GM21390 (cell line): ENCODE measurements around the gene DNAJB14.
A peak's percentile ranks its signal among the peaks of the same experiment; 100 is the strongest.
"Not testable (repeated sequence)": the region's sequence is repeated elsewhere in the genome, so short reads cannot be mapped to it uniquely, and the experiment has no call there.

Experiments used
- ATAC-seq: cut with Tn5 transposase; IDR thresholded peaks from one replicate; pipeline ENCODE4 v1.9.1; 2021; ENCODE audit not compliant: unreplicated experiment

DNAJB14 gene

GRCh38 chr4:99946356-99947189 lies at the start of gene DNAJB14:
DNAJB14 (minus strand) TSS chr4:99946618; CDS start chr4:99946571, 47 bp downstream.
- ATAC-seq, result peak; percentile 36

GRCh38 chr4:99991741-99992140 lies 45.3 kb upstream of the DNAJB14 start:
- no peak for ATAC-seq

GRCh38 chr4:99987681-99988080 lies 41.3 kb upstream of the DNAJB14 start:
- no peak for ATAC-seq

- peak; percentile 49 for ATAC-seq
These were observed 40.4 kb upstream of the DNAJB14 start for GRCh38 chr4:99986792-99987191.

GRCh38 chr4:99983289-99983943 lies 37.0 kb upstream of the DNAJB14 start:
- peak; percentile 59 for ATAC-seq

- ATAC-seq, result no peak
These were observed 33.5 kb upstream of the DNAJB14 start for GRCh38 chr4:99979872-99980271.

- ATAC-seq, result no peak
These were observed 25.2 kb upstream of the DNAJB14 start for GRCh38 chr4:99971453-99972111.

GRCh38 chr4:99968330-99968729 lies 21.9 kb upstream of the DNAJB14 start:
- no peak for ATAC-seq

GRCh38 chr4:99966692-99967091 lies 20.3 kb upstream of the DNAJB14 start:
- ATAC-seq, result no peak

- ATAC-seq, result no peak
These were observed 19.4 kb upstream of the DNAJB14 start for GRCh38 chr4:99965674-99966350.

GRCh38 chr4:99965173-99965572 lies 18.8 kb upstream of the DNAJB14 start:
- ATAC-seq, result no peak

- no peak for ATAC-seq
These were observed 15.3 kb upstream of the DNAJB14 start for GRCh38 chr4:99961711-99962110.

GRCh38 chr4:99960648-99961047 lies 14.2 kb upstream of the DNAJB14 start:
- no peak for ATAC-seq

- not testable (repeated sequence) for ATAC-seq
These were observed 11.8 kb upstream of the DNAJB14 start for GRCh38 chr4:99958207-99958606.

GRCh38 chr4:99950913-99951254 lies 4.5 kb upstream of the DNAJB14 start:
- ATAC-seq, result no peak

- ATAC-seq, result peak; percentile 63
These were observed 3.8 kb upstream of the DNAJB14 start, which contains the start of gene H2AZ1 for GRCh38 chr4:99949999-99950912. H2AZ1 (minus strand) TSS chr4:99950275; CDS start chr4:99950170, 105 bp downstream.

GRCh38 chr4:99949034-99949998 lies 2.9 kb upstream of the DNAJB14 start:
- peak; percentile 24 for ATAC-seq

GRCh38 chr4:99947608-99948007 lies 1.2 kb upstream of the DNAJB14 start:
- no peak for ATAC-seq

- no peak for ATAC-seq
These were observed 766 bp upstream of the DNAJB14 start for GRCh38 chr4:99947190-99947578.
